Measurements from ENCODE around the gene LPCAT3. TPM values are rescaled to one million over a fixed set of nuclear protein-coding genes. Genes with fewer than 3 reads are reported as not detected.

Gene LPCAT3
- total and polyA plus RNA-seq, 2 of the 13 experiments (the other 11 are each of a cell fraction or from before 2014, with no cell fraction given), result 44.5 to 64.3 TPM

GRCh38 chr12:7060353-7060954, 42.2 kb upstream of the LPCAT3 start, which contains the start of gene C1S (continued):
- no peak for TF ChIP-seq CHD4 (IDR thresholded peaks at IDR 0.05; ENCODE audit: borderline replicate concordance, low read length)
- TF ChIP-seq SMAD3 (CRISPR knock-in tag; IDR thresholded peaks at IDR 0.05), result no peak
- no peak for TF ChIP-seq ZSCAN31 (CRISPR knock-in tag; IDR thresholded peaks at IDR 0.05; ENCODE audit: low read depth)
- TF ChIP-seq ZNF75D (CRISPR knock-in tag; IDR thresholded peaks at IDR 0.05; ENCODE audit: borderline replicate concordance), result no peak
- TF ChIP-seq HOXA7 (CRISPR knock-in tag; IDR thresholded peaks at IDR 0.05), result no peak
- peak; percentile 33 for TF ChIP-seq ZMYM4 (CRISPR knock-in tag; IDR thresholded peaks at IDR 0.05)
- TF ChIP-seq HOMEZ (CRISPR knock-in tag; IDR thresholded peaks at IDR 0.05; ENCODE audit: low read depth), result peak; percentile 51; the same call in 1 of the 2 replicates
- no peak for TF ChIP-seq CCDC6 (CRISPR knock-in tag; IDR thresholded peaks at IDR 0.05)
- TF ChIP-seq DNMT1 (CRISPR knock-in tag; IDR thresholded peaks at IDR 0.05), result no peak
- TF ChIP-seq ATF6 (CRISPR knock-in tag; conservative IDR thresholded peaks at IDR 0.05), result no peak
- TF ChIP-seq ZNF501 (CRISPR knock-in tag; IDR thresholded peaks at IDR 0.05), result peak; percentile 15; the same call in 1 of the 2 replicates
- TF ChIP-seq NR1H2 (CRISPR knock-in tag; IDR thresholded peaks at IDR 0.05; ENCODE audit: borderline replicate concordance, low read depth), result no peak
- TF ChIP-seq ZNF205 (CRISPR knock-in tag; IDR thresholded peaks at IDR 0.05), result no peak; the same call in 1 of the 2 replicates
- TF ChIP-seq TOPORS (CRISPR knock-in tag; IDR thresholded peaks at IDR 0.05), result no peak
- peak; percentile 50 for TF ChIP-seq KAT8 (CRISPR knock-in tag; IDR thresholded peaks at IDR 0.05)
- peak; percentile 86; the same call in 1 of the 2 replicates for TF ChIP-seq ZNF281 (CRISPR knock-in tag; IDR thresholded peaks at IDR 0.05; ENCODE audit: borderline replicate concordance)
- TF ChIP-seq HNRNPK (IDR thresholded peaks at IDR 0.05; ENCODE audit: low read depth, low read length, poor library complexity, severe bottlenecking), result no peak
- TF ChIP-seq RAD21 (CRISPR knock-in tag; IDR thresholded peaks at IDR 0.05), result peak; percentile 96
- TF ChIP-seq ZNF18 (CRISPR knock-in tag; IDR thresholded peaks at IDR 0.05; ENCODE audit: insufficient replicate concordance), result no peak
- no peak for TF ChIP-seq ZNF20 (CRISPR knock-in tag; IDR thresholded peaks at IDR 0.05)
- TF ChIP-seq RFX5 (IDR thresholded peaks at IDR 0.05; ENCODE audit: low read depth, low read length), result no peak
- TF ChIP-seq GTF3A (CRISPR knock-in tag; conservative IDR thresholded peaks at IDR 0.05), result no peak

Measured in HepG2 (cell line).